Prostate gland (tissue), 2 donors: ENCODE measurements around the gene BTC. TPM values are rescaled to one million over a fixed set of nuclear protein-coding genes. Genes with fewer than 3 reads are reported as not detected.
"Not testable (repeated sequence)": the region's sequence is repeated elsewhere in the genome, so short reads cannot be mapped to it uniquely, and the experiment has no call there.

Experiments used
- DNase-seq: peaks from one replicate; pipeline ENCODE4 v3.0.0-alpha.2; 2019; ENCODE audit warnings: low spot score
- H3K27ac ChIP-seq, 2 donors: fragments of 200-600 bp; sonication (generic); 2 replicates each; pipeline ENCODE4 v1.5.1; 2017 to 2019
- H3K27me3 ChIP-seq: fragments of 200-600 bp; sonication (generic); replicated peaks from 2 replicates; pipeline ENCODE4 v1.5.1; 2019; ENCODE audit not compliant: insufficient read depth
- H3K36me3 ChIP-seq, 2 donors: fragments of 200-600 bp; sonication (generic); 1 replicate in 1 of 2; 2 replicates in 1 of 2; pipeline versions ENCODE4 v1.5.1 to v1.8.1; 2017 to 2019
- H3K4me1 ChIP-seq: fragments of 200-600 bp; sonication (generic); replicated peaks from 2 replicates; pipeline ENCODE4 v1.5.1; 2019
- H3K4me3 ChIP-seq, 2 donors: fragments of 200-600 bp; sonication (generic); 2 replicates each; pipeline ENCODE4 v1.5.1; 2017 to 2019
- H3K9me3 ChIP-seq: fragments of 200-600 bp; sonication (generic); 2 replicates; pipeline ENCODE4 v1.5.1; 2017
- POLR2A ChIP-seq: fragments of 450-650 bp; IDR thresholded peaks from one replicate; pipeline ENCODE4 v1.6.1; 2016; ENCODE audit warnings: antibody characterized with exemption, mild to moderate bottlenecking
- POLR2AphosphoS5 ChIP-seq: sonication (generic); formaldehyde crosslinking; IDR thresholded peaks from one replicate; pipeline ENCODE4 v1.6.1; 2017; ENCODE audit warnings: antibody characterized with exemption
- WGBS: methylation state at CpG from one replicate; pipeline ENCODE4 v1.1.5; 2018; 5-methylcytosine and 5-hydroxymethylcytosine counted together
- intact Hi-C: fragments of 100-400 bp; cut with DNase I; formaldehyde crosslinking; loops from one replicate; pipeline ENCODE4 v1.14.2; 2022
- total RNA-seq, 2 donors: library from RNA; depleted of rRNA; stranded (reverse); fragments of >200 nt; gene quantifications; one replicate each; pipeline ENCODE4 v1.1.0, GENCODE V29; 2016
- TF ChIP-seq, protein P1 (sequence below), 4 experiments: fragments of 200-600 bp in 2 of 4; fragments of 450-650 bp in 2 of 4; sonication (generic) in 2 of 4; IDR thresholded peaks; 1 replicate in 3 of 4; 2 replicates in 1 of 4; pipeline ENCODE4 v1.5.1; 2016 to 2019; ENCODE audit warnings: antibody characterized with exemption in 4 of 4, mild to moderate bottlenecking in 2 of 4, moderate library complexity in 2 of 4

BTC gene
- total RNA-seq, 2 donors from 2014 or later, result 2.3 to 3.3 TPM

DNA sequence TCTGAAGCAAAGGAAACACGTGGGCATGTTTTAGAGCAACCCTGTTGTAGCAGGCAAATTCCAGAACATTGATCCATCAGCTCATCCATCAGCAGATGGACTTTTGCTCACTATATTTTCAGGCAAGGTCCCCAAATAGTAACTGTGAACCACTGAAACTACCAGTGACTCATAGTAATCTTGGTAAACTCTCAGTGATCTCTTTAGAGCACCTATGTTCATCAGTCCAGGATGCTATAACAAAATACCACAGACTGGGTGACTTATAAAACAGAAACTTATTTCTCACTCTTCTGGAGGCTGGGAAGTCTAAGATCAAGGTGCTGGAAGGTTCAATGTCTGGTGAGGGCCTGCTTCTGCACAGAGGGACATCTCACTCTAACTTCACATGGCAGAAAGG, 28.9 kb upstream of the BTC start:
- no peaks in the 10 kb centered on the region for H3K4me1 ChIP-seq
- no peak overlapping the region for H3K4me3 ChIP-seq
- TF ChIP-seq, protein P1, sequence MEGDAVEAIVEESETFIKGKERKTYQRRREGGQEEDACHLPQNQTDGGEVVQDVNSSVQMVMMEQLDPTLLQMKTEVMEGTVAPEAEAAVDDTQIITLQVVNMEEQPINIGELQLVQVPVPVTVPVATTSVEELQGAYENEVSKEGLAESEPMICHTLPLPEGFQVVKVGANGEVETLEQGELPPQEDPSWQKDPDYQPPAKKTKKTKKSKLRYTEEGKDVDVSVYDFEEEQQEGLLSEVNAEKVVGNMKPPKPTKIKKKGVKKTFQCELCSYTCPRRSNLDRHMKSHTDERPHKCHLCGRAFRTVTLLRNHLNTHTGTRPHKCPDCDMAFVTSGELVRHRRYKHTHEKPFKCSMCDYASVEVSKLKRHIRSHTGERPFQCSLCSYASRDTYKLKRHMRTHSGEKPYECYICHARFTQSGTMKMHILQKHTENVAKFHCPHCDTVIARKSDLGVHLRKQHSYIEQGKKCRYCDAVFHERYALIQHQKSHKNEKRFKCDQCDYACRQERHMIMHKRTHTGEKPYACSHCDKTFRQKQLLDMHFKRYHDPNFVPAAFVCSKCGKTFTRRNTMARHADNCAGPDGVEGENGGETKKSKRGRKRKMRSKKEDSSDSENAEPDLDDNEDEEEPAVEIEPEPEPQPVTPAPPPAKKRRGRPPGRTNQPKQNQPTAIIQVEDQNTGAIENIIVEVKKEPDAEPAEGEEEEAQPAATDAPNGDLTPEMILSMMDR (IDR thresholded peaks at IDR 0.05), result no peak
- TF ChIP-seq POLR2AphosphoS5, result no peak
- WGBS, result 64% methylated on average over 1 of the region's 1 CpG
- no peaks in the 10 kb centered on the region for H3K27me3 ChIP-seq
- intact Hi-C loops, result no loop called here
- no peaks in the 10 kb centered on the region for H3K36me3 ChIP-seq
- H3K27ac ChIP-seq, result no peak overlapping the region
- H3K9me3 ChIP-seq, result no peaks in the 10 kb centered on the region
- DNase-seq, result no peak

DNA sequence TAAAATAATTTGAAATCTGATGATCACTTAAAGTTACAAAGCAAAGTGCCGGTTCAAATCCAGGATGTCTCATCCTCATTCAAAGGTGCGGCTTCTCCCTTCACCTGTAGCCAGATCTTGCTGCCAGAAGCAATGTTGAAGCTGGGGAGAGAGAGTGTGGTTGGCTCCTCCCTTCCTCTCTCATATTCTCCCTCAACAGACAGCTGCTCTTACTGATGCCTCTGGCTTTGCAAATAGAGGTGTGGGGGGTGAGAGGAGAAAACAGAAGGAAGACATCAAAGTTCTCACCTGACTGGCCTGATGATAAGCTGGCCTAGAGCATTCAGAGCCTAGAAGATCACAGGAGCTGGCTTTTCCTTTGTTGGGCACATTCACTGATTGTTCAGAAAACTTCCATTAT, 28.3 kb upstream of the BTC start:
- TF ChIP-seq POLR2A (no peak), POLR2AphosphoS5 (no peak)
- TF ChIP-seq, protein P1 (IDR thresholded peaks at IDR 0.05), result no peak
- no peaks in the 10 kb centered on the region for H3K36me3 ChIP-seq
- H3K9me3 ChIP-seq, result no peaks in the 10 kb centered on the region
- no peaks in the 10 kb centered on the region for H3K4me1 ChIP-seq
- H3K27me3 ChIP-seq, result no peaks in the 10 kb centered on the region
- H3K27ac ChIP-seq, result no peak overlapping the region
- intact Hi-C loops, result no loop called here
- DNase-seq, result no peak
- no peak overlapping the region for H3K4me3 ChIP-seq
- 60% methylated on average over 2 of the region's 2 CpGs for WGBS

DNA sequence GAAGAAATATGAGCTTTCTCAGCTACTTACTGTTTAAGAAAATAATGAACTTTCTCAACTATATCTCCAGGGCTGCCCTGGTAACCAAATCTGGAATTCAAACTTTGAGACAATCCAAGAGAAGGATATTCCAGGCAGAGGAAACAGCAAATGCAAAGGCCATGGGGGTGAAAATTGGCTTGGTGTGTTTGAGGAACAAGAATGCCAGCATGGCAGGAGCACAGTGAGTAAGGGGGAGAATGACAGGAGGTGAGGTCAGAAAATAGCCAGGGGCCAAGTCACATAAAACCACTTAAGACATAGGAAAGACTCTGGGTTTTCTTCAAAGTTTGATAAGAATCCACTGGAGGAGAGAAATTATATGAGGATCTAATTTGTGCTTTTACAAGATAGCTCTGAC, 27.2 kb upstream of the BTC start:
- DNase-seq, result no peak
- Histone ChIP-seq H3K4me1 (no peaks in the 10 kb centered on the region), H3K9me3 (no peaks in the 10 kb centered on the region), H3K4me3 (no peak overlapping the region), H3K27me3 (no peaks in the 10 kb centered on the region), H3K27ac (no peak overlapping the region), H3K36me3 (no peaks in the 10 kb centered on the region)
- intact Hi-C loops, result no loop called here
- TF ChIP-seq, protein P1 (IDR thresholded peaks at IDR 0.05), result no peak
- no peak for TF ChIP-seq POLR2A
- no peak for TF ChIP-seq POLR2AphosphoS5

DNA sequence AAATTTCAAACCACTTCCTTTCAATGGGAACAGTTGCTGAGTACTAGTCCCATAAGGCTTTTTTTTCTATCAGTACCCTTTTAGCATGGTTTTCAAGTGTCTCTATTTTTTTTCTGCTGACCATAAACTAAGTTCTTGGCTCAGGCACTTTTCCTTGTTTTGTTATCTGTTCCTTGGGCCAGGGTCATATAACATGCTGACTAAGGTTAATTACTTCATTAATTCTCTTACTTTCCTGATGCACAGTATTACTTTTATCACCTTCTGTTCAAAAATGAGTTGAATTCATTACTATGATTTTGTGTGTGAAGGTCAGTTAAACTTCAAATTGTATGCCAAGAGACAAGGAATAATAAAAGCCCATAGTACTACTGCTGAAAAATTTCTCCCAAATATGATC, 19.7 kb upstream of the BTC start:
- Histone ChIP-seq H3K27me3 (no peaks in the 10 kb centered on the region), H3K36me3 (no peaks in the 10 kb centered on the region), H3K4me3 (no peak overlapping the region), H3K4me1 (no peaks in the 10 kb centered on the region), H3K27ac (no peak overlapping the region), H3K9me3 (no peaks in the 10 kb centered on the region)
- DNase-seq, result no peak
- intact Hi-C loops, result no loop called here
- TF ChIP-seq, protein P1 (IDR thresholded peaks at IDR 0.05), result no peak

DNA sequence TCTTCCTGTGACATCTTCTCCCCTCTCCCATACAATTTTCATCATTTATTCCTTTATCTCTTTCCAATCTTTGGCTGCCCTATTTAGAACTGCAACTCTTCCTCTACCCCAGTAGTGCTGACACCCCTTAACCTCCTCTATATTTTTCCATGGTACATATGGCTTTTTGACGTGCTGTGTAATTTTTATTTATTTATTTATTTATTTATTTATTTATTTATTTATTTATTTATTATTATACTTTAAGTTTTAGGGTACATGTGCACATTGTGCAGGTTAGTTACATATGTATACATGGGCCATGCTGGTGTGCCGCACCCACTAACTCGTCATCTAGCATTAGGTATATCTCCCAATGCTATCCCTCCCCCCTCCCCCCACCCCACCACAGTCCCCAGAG, 17.7 kb upstream of the BTC start:
- H3K9me3 ChIP-seq, H3K27me3 ChIP-seq, H3K27ac ChIP-seq, H3K4me1 ChIP-seq, intact Hi-C loops, H3K4me3 ChIP-seq, DNase-seq, H3K36me3 ChIP-seq: not testable (repeated sequence)
- 85% methylated on average over 3 of the region's 3 CpGs for WGBS

DNA sequence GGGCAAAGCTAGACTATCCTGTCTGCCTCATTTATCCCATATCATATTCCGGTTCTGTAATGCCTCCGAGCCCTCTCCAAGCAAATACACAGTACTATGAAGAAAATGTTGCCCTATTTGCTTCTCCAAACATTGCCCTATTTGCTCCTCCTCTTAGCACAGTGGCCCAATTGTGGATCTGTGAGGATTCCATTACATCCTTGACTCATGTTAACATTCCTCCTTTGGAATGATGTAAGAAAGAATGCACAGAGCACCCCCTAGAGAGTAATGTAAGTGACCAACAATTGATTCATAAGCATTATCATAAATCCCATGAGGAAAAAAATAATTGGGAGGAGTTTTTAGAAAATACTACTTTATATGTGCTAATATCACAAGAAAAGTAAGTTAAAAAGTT, 11.3 kb upstream of the BTC start:
- no peaks in the 10 kb centered on the region for H3K27me3 ChIP-seq
- H3K4me3 ChIP-seq, result no peak overlapping the region
- no peak for DNase-seq
- no peak overlapping the region for H3K27ac ChIP-seq
- no peaks in the 10 kb centered on the region for H3K36me3 ChIP-seq
- no peaks in the 10 kb centered on the region for H3K9me3 ChIP-seq
- TF ChIP-seq POLR2AphosphoS5, result no peak
- TF ChIP-seq POLR2A, result no peak
- TF ChIP-seq, protein P1 (IDR thresholded peaks at IDR 0.05), result no peak
- H3K4me1 ChIP-seq, result no peaks in the 10 kb centered on the region
- intact Hi-C loops, result no loop called here
- 83% methylated on average over 2 of the region's 2 CpGs for WGBS
